ENCODE measurements around the gene GPAM.

Gene GPAM

GRCh38 chr10:112140110-112140970 is 43.2 kb downstream of the GPAM start:
- H3K4me1 ChIP-seq (ENCODE audit: control insufficient read depth, insufficient read depth, low read length), result no peaks in the 10 kb centered on the region
- H3K9ac ChIP-seq (ENCODE audit: low read depth, low read length), result no peak overlapping the region
- no peaks in the 10 kb centered on the region for H3K36me3 ChIP-seq (ENCODE audit: insufficient read depth, low read length)
- no peaks in the 10 kb centered on the region for H3K27me3 ChIP-seq (ENCODE audit: control insufficient read depth, insufficient read depth, low read length)
- H3K9me3 ChIP-seq (replicated peaks; ENCODE audit: low read length), result no peaks in the 10 kb centered on the region
- H3K4me3 ChIP-seq (ENCODE audit: low read length), result no peak overlapping the region
- no peak overlapping the region for H3K4me2 ChIP-seq (ENCODE audit: low read length)

- Histone ChIP-seq H3K27me3 (ENCODE audit: control insufficient read depth, insufficient read depth, low read length) (peaks cover 4% of the 10 kb centered on the region), H3K4me1 (ENCODE audit: control insufficient read depth, insufficient read depth, low read length) (no peaks in the 10 kb centered on the region), H3K4me2 (ENCODE audit: low read length) (no peak overlapping the region)
Observed at GRCh38 chr10:112139176-112139575, 44.4 kb downstream of the GPAM start.

GRCh38 chr10:112137154-112137987 is 46.2 kb downstream of the GPAM start:
- peaks cover 6% of the 10 kb centered on the region for H3K27me3 ChIP-seq (ENCODE audit: control insufficient read depth, insufficient read depth, low read length)
- H3K4me2 ChIP-seq (ENCODE audit: low read length), result no peak overlapping the region
- no peak overlapping the region for H3K4me3 ChIP-seq (ENCODE audit: low read length)
- no peak overlapping the region for H3K9ac ChIP-seq (ENCODE audit: low read depth, low read length)
- H3K4me1 ChIP-seq (ENCODE audit: control insufficient read depth, insufficient read depth, low read length), result no peaks in the 10 kb centered on the region
- H3K36me3 ChIP-seq (ENCODE audit: insufficient read depth, low read length), result no peaks in the 10 kb centered on the region
- no peaks in the 10 kb centered on the region for H3K9me3 ChIP-seq (replicated peaks; ENCODE audit: low read length)

More at GRCh38 chr10:112139176-112139575, 44.4 kb downstream of the GPAM start:
- Histone ChIP-seq H3K36me3 (ENCODE audit: insufficient read depth, low read length) (no peaks in the 10 kb centered on the region), H3K9me3 (replicated peaks; ENCODE audit: low read length) (no peaks in the 10 kb centered on the region), H3K9ac (ENCODE audit: low read depth, low read length) (no peak overlapping the region), H3K4me3 (ENCODE audit: low read length) (no peak overlapping the region)

GRCh38 chr10:112136486-112137153 is 46.9 kb downstream of the GPAM start:
- peaks cover 6% of the 10 kb centered on the region for H3K27me3 ChIP-seq (ENCODE audit: control insufficient read depth, insufficient read depth, low read length)
- H3K4me3 ChIP-seq (ENCODE audit: low read length), result no peak overlapping the region
- no peak overlapping the region for H3K9ac ChIP-seq (ENCODE audit: low read depth, low read length)
- no peak overlapping the region for H3K4me2 ChIP-seq (ENCODE audit: low read length)
- H3K9me3 ChIP-seq (replicated peaks; ENCODE audit: low read length), result no peaks in the 10 kb centered on the region
- H3K36me3 ChIP-seq (ENCODE audit: insufficient read depth, low read length), result no peaks in the 10 kb centered on the region
- no peaks in the 10 kb centered on the region for H3K4me1 ChIP-seq (ENCODE audit: control insufficient read depth, insufficient read depth, low read length)

- Histone ChIP-seq H3K36me3 (ENCODE audit: insufficient read depth, low read length) (no peaks in the 10 kb centered on the region), H3K4me2 (ENCODE audit: low read length) (no peak overlapping the region), H3K4me3 (ENCODE audit: low read length) (no peak overlapping the region), H3K4me1 (ENCODE audit: control insufficient read depth, insufficient read depth, low read length) (no peaks in the 10 kb centered on the region), H3K9ac (ENCODE audit: low read depth, low read length) (no peak overlapping the region), H3K27me3 (ENCODE audit: control insufficient read depth, insufficient read depth, low read length) (peaks cover 6% of the 10 kb centered on the region), H3K9me3 (replicated peaks; ENCODE audit: low read length) (no peaks in the 10 kb centered on the region)
Observed at GRCh38 chr10:112135604-112136003, 48.0 kb downstream of the GPAM start.

- Histone ChIP-seq H3K4me3 (ENCODE audit: low read length) (no peak overlapping the region), H3K4me2 (ENCODE audit: low read length) (no peak overlapping the region), H3K4me1 (ENCODE audit: control insufficient read depth, insufficient read depth, low read length) (no peaks in the 10 kb centered on the region), H3K9ac (ENCODE audit: low read depth, low read length) (no peak overlapping the region), H3K36me3 (ENCODE audit: insufficient read depth, low read length) (no peaks in the 10 kb centered on the region), H3K27me3 (ENCODE audit: control insufficient read depth, insufficient read depth, low read length) (peaks cover 6% of the 10 kb centered on the region), H3K9me3 (replicated peaks; ENCODE audit: low read length) (no peaks in the 10 kb centered on the region)
Observed at GRCh38 chr10:112132435-112132834, 51.1 kb downstream of the GPAM start.

- H3K27me3 ChIP-seq (ENCODE audit: control insufficient read depth, insufficient read depth, low read length), result peaks cover 6% of the 10 kb centered on the region
- no peaks in the 10 kb centered on the region for H3K36me3 ChIP-seq (ENCODE audit: insufficient read depth, low read length)
- no peak overlapping the region for H3K4me3 ChIP-seq (ENCODE audit: low read length)
- H3K9me3 ChIP-seq (replicated peaks; ENCODE audit: low read length), result no peaks in the 10 kb centered on the region
- H3K4me1 ChIP-seq (ENCODE audit: control insufficient read depth, insufficient read depth, low read length), result no peaks in the 10 kb centered on the region
- no peak overlapping the region for H3K4me2 ChIP-seq (ENCODE audit: low read length)
- no peak overlapping the region for H3K9ac ChIP-seq (ENCODE audit: low read depth, low read length)
Observed at GRCh38 chr10:112131996-112132395, 51.6 kb downstream of the GPAM start.

GRCh38 chr10:112131346-112131745 is 52.2 kb downstream of the GPAM start:
- Histone ChIP-seq H3K4me3 (ENCODE audit: low read length) (no peak overlapping the region), H3K4me1 (ENCODE audit: control insufficient read depth, insufficient read depth, low read length) (no peaks in the 10 kb centered on the region), H3K9me3 (replicated peaks; ENCODE audit: low read length) (no peaks in the 10 kb centered on the region), H3K4me2 (ENCODE audit: low read length) (no peak overlapping the region), H3K9ac (ENCODE audit: low read depth, low read length) (no peak overlapping the region), H3K27me3 (ENCODE audit: control insufficient read depth, insufficient read depth, low read length) (peaks cover 6% of the 10 kb centered on the region), H3K36me3 (ENCODE audit: insufficient read depth, low read length) (no peaks in the 10 kb centered on the region)

- Histone ChIP-seq H3K9me3 (replicated peaks; ENCODE audit: low read length) (no peaks in the 10 kb centered on the region), H3K4me2 (ENCODE audit: low read length) (no peak overlapping the region), H3K4me1 (ENCODE audit: control insufficient read depth, insufficient read depth, low read length) (no peaks in the 10 kb centered on the region), H3K4me3 (ENCODE audit: low read length) (no peak overlapping the region), H3K36me3 (ENCODE audit: insufficient read depth, low read length) (no peaks in the 10 kb centered on the region), H3K9ac (ENCODE audit: low read depth, low read length) (no peak overlapping the region), H3K27me3 (ENCODE audit: control insufficient read depth, insufficient read depth, low read length) (no peaks in the 10 kb centered on the region)
Observed at GRCh38 chr10:112126901-112127300, 56.7 kb downstream of the GPAM start.

GRCh38 chr10:112126172-112126571 is 57.4 kb downstream of the GPAM start:
- Histone ChIP-seq H3K4me2 (ENCODE audit: low read length) (no peak overlapping the region), H3K9ac (ENCODE audit: low read depth, low read length) (no peak overlapping the region), H3K9me3 (replicated peaks; ENCODE audit: low read length) (no peaks in the 10 kb centered on the region), H3K4me3 (ENCODE audit: low read length) (no peak overlapping the region), H3K36me3 (ENCODE audit: insufficient read depth, low read length) (no peaks in the 10 kb centered on the region), H3K27me3 (ENCODE audit: control insufficient read depth, insufficient read depth, low read length) (no peaks in the 10 kb centered on the region), H3K4me1 (ENCODE audit: control insufficient read depth, insufficient read depth, low read length) (no peaks in the 10 kb centered on the region)

- Histone ChIP-seq H3K9me3 (replicated peaks; ENCODE audit: low read length) (no peaks in the 10 kb centered on the region), H3K4me3 (ENCODE audit: low read length) (no peak overlapping the region), H3K9ac (ENCODE audit: low read depth, low read length) (no peak overlapping the region), H3K27me3 (ENCODE audit: control insufficient read depth, insufficient read depth, low read length) (no peaks in the 10 kb centered on the region), H3K4me2 (ENCODE audit: low read length) (no peak overlapping the region), H3K4me1 (ENCODE audit: control insufficient read depth, insufficient read depth, low read length) (no peaks in the 10 kb centered on the region), H3K36me3 (ENCODE audit: insufficient read depth, low read length) (no peaks in the 10 kb centered on the region)
Observed at GRCh38 chr10:112124866-112125265, 58.7 kb downstream of the GPAM start.

Measured in skeletal muscle satellite cell (primary cell).